ENCODE results near the gene MUCL3. TPM values are rescaled to one million over a fixed set of nuclear protein-coding genes. Genes with fewer than 3 reads are reported as not detected.
"Not testable (repeated sequence)": the region's sequence is repeated elsewhere in the genome, so short reads cannot be mapped to it uniquely, and the experiment has no call there.

MUCL3 gene
- total RNA-seq, 2 experiments from 2014 or later, result not detected

GRCh38 chr6:30913721-30914075 lies 27.1 kb upstream of the MUCL3 start:
- ATAC-seq, result no peak
- peaks cover 34% of the 10 kb centered on the region for H3K4me1 Mint-ChIP-seq (ENCODE audit: low read depth)
- POLR2A ChIA-PET, result interaction anchor here (0.6 to 1.1 kb wide), 5 partner anchors 22 to 325 kb away, joined by 3 to 4 read pairs (median 3); partner anchors contain the start of gene MRPS18B
- H3K36me3 Mint-ChIP-seq (ENCODE audit: low read depth), result peaks cover 41% of the 10 kb centered on the region
- H3K27me3 Mint-ChIP-seq (ENCODE audit: low read depth), result no peaks in the 10 kb centered on the region
- no peaks in the 10 kb centered on the region for H3K9me3 Mint-ChIP-seq (ENCODE audit: insufficient read depth)
- DNase-seq, result no peak
- H3K27ac Mint-ChIP-seq, result peak overlapping the region; percentile 89
- peak overlapping the region; percentile 86 for H3K4me3 Mint-ChIP-seq
- CTCF ChIA-PET, result interaction anchor here (0.6 to 9.3 kb wide), 21 partner anchors 8 to 228 kb away, joined by 3 to 97 read pairs (median 11); partner anchors contain the start of gene MDC1

DNA sequence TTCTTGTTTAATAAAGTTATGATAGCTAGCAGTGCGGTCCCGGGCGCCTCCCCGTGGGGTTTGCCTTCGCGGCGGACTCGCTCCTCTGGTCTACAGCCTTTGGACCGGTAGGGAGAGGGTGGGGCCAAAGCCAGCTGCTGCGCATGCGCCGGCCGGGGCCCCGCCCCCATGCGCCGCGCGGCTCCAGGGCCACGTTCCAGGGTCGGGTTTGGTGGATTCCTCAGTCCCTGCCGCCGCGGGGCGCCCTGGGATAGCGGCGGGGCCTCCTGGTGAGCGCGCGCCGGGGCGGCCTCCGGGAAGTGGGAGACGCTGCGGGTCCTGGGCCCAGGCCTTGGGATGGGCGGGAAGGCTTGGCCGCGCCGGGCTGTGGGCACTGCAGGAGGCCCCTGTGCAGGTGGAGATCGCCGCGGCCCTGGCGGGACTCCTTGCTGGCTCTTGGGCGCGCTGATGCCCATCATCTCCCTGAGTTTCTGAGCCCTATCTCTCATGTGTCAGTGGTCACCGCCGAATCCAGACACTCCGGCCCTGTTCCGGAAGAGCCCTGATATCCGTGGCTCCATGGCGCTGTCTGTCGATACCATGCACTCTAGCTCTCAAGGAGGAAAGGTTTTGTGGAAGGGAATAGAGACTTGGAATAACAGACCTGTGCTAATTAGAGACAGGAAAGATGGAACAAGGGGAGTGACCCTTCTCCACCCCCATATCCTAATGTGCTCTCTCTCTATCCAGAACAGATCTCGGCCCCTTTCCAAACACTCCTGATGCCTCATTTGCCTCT lies 26.5 kb upstream of the MUCL3 start, which contains the start of gene VARS2:
VARS2 (plus strand) TSS at position 163 of the 778 bp plus-strand sequence; CDS start at position 762, 599 bp downstream.
- peak; percentile 97 for ATAC-seq
- CTCF ChIA-PET, result interaction anchor here (0.6 to 9.3 kb wide), 29 partner anchors 9 to 233 kb away, joined by 3 to 97 read pairs (median 7); partner anchors contain the start of gene DDR1
- H3K27ac Mint-ChIP-seq, result peak within 1 kb of the TSS; percentile 89
- peak; percentile 87 for DNase-seq
- H3K4me3 Mint-ChIP-seq, result peak within 1 kb of the TSS; percentile 86
- H3K27me3 Mint-ChIP-seq (ENCODE audit: low read depth), result no peaks in the 10 kb centered on the region
- POLR2A ChIA-PET, result interaction anchor here (0.6 to 1.1 kb wide), 5 partner anchors 21 to 325 kb away, joined by 3 to 4 read pairs (median 3); partner anchors contain the start of gene MRPS18B
- peaks cover 43% of the 10 kb centered on the region for H3K36me3 Mint-ChIP-seq (ENCODE audit: low read depth)
- no peaks in the 10 kb centered on the region for H3K9me3 Mint-ChIP-seq (ENCODE audit: insufficient read depth)
- peaks cover 29% of the 10 kb centered on the region for H3K4me1 Mint-ChIP-seq (ENCODE audit: low read depth)

DNA sequence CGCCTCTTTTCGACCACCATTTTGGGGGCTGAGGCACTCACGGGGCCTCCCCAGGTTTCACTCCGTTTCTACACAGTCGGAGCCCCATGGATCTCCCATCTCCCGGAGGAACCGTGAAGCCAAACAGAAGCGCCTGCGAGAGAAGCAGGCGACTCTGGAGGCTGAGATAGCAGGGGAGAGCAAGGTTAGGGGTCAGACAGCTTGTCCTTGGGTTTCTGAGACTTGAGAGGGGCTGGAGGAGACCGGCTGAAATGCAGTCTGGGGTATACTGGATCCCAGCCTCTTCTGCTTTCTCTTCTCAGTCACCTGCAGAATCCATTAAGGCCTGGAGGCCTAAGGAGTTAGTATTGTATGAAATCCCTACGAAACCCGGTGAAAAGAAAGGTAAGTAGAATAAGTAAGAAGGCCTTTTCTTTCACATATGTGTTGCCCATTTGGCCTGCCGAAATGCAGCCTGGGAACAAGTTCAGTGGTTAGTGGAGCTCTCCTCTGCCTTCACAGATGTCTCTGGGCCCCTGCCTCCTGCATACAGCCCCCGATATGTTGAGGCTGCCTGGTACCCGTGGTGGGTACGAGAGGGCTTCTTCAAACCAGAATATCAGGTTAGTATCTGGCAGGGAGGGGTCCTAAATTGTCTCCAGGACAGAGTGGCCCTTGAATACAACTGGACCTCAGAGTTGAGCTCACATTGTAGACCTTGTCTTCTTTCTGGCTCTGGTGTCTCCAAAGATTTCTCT lies 25.8 kb upstream of the MUCL3 start:
- Mint-ChIP-seq H3K27ac (peak overlapping the region; percentile 89), H3K9me3 (ENCODE audit: insufficient read depth) (no peaks in the 10 kb centered on the region), H3K36me3 (ENCODE audit: low read depth) (peaks cover 48% of the 10 kb centered on the region), H3K4me3 (peak overlapping the region; percentile 86), H3K4me1 (ENCODE audit: low read depth) (peaks cover 29% of the 10 kb centered on the region), H3K27me3 (ENCODE audit: low read depth) (no peaks in the 10 kb centered on the region)
- ChIA-PET CTCF (interaction anchor here (0.6 to 9.3 kb wide), 28 partner anchors 9 to 233 kb away, joined by 3 to 97 read pairs (median 8); partner anchors contain the start of gene DDR1), POLR2A (no interaction called here)
- ATAC-seq (no peak), DNase-seq (no peak)

DNA sequence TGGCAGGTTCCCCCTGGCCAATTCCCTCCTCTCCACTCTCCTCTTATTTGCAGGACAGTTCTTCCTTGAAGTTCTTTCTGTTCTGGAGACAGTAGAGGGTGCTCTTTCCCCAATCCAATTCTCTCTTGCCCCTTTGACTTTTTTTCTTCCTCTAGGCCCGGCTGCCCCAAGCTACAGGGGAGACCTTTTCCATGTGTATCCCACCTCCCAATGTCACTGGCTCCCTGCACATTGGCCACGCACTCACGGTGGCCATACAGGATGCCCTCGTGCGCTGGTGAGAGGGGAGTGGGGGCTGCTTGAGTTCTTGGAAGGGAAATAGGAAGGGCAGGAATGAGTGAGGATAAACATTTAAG lies 25.2 kb upstream of the MUCL3 start:
- Mint-ChIP-seq H3K4me1 (ENCODE audit: low read depth) (peaks cover 29% of the 10 kb centered on the region), H3K27me3 (ENCODE audit: low read depth) (no peaks in the 10 kb centered on the region), H3K4me3 (peak overlapping the region; percentile 86), H3K9me3 (ENCODE audit: insufficient read depth) (no peaks in the 10 kb centered on the region), H3K27ac (peak overlapping the region; percentile 5), H3K36me3 (ENCODE audit: low read depth) (peaks cover 48% of the 10 kb centered on the region)
- POLR2A ChIA-PET, result no interaction called here
- CTCF ChIA-PET, result interaction anchor here (0.6 to 9.3 kb wide), 33 partner anchors 8 to 236 kb away, joined by 3 to 97 read pairs (median 6); partner anchors contain the start of gene DDR1
- ATAC-seq, result no peak
- DNase-seq, result peak; percentile 46

DNA sequence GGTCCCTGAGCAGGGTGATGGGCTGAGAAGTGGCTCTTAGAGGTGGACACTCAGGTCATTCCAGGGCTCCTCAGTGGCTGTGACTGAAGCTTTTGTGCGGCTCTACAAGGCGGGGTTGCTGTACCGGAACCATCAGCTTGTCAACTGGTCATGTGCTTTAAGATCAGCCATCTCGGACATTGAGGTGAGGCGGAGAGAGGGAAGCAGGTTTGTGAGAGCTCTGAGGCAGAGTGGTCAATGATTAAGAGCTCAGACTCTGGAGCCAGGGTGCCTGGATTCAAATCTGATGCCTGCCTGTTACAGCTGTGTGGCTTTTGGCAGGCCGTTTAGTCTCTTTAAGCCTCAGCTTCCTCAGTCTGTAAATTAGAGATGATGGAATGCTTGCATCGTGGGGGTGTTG lies 23.7 kb upstream of the MUCL3 start:
- H3K9me3 Mint-ChIP-seq (ENCODE audit: insufficient read depth), result no peaks in the 10 kb centered on the region
- peaks cover 42% of the 10 kb centered on the region for H3K36me3 Mint-ChIP-seq (ENCODE audit: low read depth)
- H3K27me3 Mint-ChIP-seq (ENCODE audit: low read depth), result no peaks in the 10 kb centered on the region
- H3K4me3 Mint-ChIP-seq, result no peak overlapping the region
- no peak for ATAC-seq
- peaks cover 29% of the 10 kb centered on the region for H3K4me1 Mint-ChIP-seq (ENCODE audit: low read depth)
- ChIA-PET CTCF (interaction anchor here (1.1 to 9.3 kb wide), 8 partner anchors 9 to 238 kb away, joined by 3 to 97 read pairs (median 41); no protein-coding TSS in a partner anchor), POLR2A (interaction anchor here (0.9 kb wide), 1 partner anchor 9 kb away, joined by 3 read pairs; the partner anchor contains the start of gene GTF2H4)
- H3K27ac Mint-ChIP-seq, result no peak overlapping the region
- no peak for DNase-seq

DNA sequence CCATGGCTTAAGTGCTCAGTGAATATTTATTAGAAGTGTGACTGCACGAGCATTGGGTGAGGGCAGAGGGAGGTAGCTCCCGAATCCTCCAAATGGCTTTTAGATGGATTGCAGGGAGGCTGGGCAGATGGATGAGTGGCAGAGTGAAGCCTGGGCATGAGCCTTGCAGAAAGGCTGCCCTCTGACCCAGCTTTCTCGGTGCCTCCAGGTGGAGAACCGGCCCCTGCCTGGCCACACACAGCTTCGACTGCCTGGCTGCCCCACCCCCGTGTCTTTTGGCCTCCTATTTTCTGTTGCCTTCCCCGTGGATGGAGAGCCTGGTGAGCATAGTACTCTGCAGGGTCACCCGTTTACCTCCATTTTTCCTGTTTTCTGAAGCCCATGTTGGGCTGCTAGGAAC lies 23.3 kb upstream of the MUCL3 start:
- Mint-ChIP-seq H3K4me3 (no peak overlapping the region), H3K9me3 (ENCODE audit: insufficient read depth) (no peaks in the 10 kb centered on the region), H3K36me3 (ENCODE audit: low read depth) (peaks cover 38% of the 10 kb centered on the region), H3K27me3 (ENCODE audit: low read depth) (no peaks in the 10 kb centered on the region), H3K4me1 (ENCODE audit: low read depth) (peaks cover 29% of the 10 kb centered on the region), H3K27ac (no peak overlapping the region)
- no peak for DNase-seq
- no peak for ATAC-seq
- CTCF ChIA-PET, result interaction anchor here (1.1 to 9.3 kb wide), 7 partner anchors 12 to 238 kb away, joined by 3 to 97 read pairs (median 56); no protein-coding TSS in a partner anchor
- POLR2A ChIA-PET, result interaction anchor here (0.9 kb wide), 1 partner anchor 10 kb away, joined by 3 read pairs; the partner anchor contains the start of gene GTF2H4

- ATAC-seq (no peak), DNase-seq (no peak)
- peaks cover 21% of the 10 kb centered on the region for H3K4me1 Mint-ChIP-seq (ENCODE audit: low read depth)
- H3K27ac Mint-ChIP-seq, result no peak overlapping the region
- no peaks in the 10 kb centered on the region for H3K9me3 Mint-ChIP-seq (ENCODE audit: insufficient read depth)
- CTCF ChIA-PET, result interaction anchor here (0.6 to 9.3 kb wide), 4 partner anchors 152 to 167 kb away, joined by 3 to 83 read pairs (median 3); no protein-coding TSS in a partner anchor
- H3K36me3 Mint-ChIP-seq (ENCODE audit: low read depth), result peaks cover 37% of the 10 kb centered on the region
- H3K4me3 Mint-ChIP-seq, result no peak overlapping the region
- H3K27me3 Mint-ChIP-seq (ENCODE audit: low read depth), result no peaks in the 10 kb centered on the region
- POLR2A ChIA-PET, result no interaction called here
Measured at GRCh38 chr6:30918670-30919069, 22.1 kb upstream of the MUCL3 start.

- DNase-seq (no peak), ATAC-seq (no peak)
- Mint-ChIP-seq H3K4me1 (ENCODE audit: low read depth) (no peaks in the 10 kb centered on the region), H3K36me3 (ENCODE audit: low read depth) (peaks cover 39% of the 10 kb centered on the region), H3K27me3 (ENCODE audit: low read depth) (no peaks in the 10 kb centered on the region), H3K27ac (no peak overlapping the region), H3K9me3 (ENCODE audit: insufficient read depth) (no peaks in the 10 kb centered on the region), H3K4me3 (no peak overlapping the region)
- CTCF ChIA-PET, result no interaction called here
- POLR2A ChIA-PET, result no interaction called here
Measured at GRCh38 chr6:30922447-30922852, 18.3 kb upstream of the MUCL3 start.

DNA sequence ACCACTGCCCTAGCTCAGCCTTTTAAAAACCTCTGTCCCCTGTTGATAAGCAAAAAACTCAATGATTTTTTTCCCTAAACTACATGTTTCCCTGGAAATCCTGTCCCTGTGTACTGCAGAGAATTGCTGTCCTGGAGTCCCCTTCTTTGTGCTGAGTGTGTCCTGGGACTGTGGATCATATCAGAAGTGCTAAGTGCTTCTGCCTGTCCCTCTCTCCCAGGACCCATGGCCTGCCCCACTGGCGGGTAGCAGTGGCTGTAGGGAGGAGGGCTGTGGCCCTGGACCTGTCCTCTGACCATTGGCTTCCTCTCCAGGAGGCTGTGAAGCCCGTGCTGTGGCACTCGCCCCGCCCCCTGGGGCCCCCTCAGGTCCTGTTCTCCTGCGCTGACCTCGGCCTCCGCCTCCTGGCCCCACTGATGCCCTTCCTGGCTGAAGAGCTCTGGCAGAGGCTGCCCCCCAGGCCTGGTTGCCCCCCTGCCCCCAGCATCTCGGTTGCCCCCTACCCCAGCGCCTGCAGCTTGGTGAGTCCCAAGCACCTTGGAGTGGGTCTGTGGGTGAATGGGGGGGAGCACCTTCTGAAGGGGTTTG lies 16.6 kb upstream of the MUCL3 start:
- DNase-seq; H3K4me3 Mint-ChIP-seq; ATAC-seq; H3K4me1 Mint-ChIP-seq (ENCODE audit: low read depth); H3K27me3 Mint-ChIP-seq (ENCODE audit: low read depth); POLR2A ChIA-PET; H3K9me3 Mint-ChIP-seq (ENCODE audit: insufficient read depth); H3K27ac Mint-ChIP-seq: not testable (repeated sequence)
- CTCF ChIA-PET, result interaction anchor here (1.3 kb wide), 1 partner anchor 9 kb away, joined by 5 read pairs; no protein-coding TSS in a partner anchor
- peaks cover 39% of the 10 kb centered on the region for H3K36me3 Mint-ChIP-seq (ENCODE audit: low read depth)

DNA sequence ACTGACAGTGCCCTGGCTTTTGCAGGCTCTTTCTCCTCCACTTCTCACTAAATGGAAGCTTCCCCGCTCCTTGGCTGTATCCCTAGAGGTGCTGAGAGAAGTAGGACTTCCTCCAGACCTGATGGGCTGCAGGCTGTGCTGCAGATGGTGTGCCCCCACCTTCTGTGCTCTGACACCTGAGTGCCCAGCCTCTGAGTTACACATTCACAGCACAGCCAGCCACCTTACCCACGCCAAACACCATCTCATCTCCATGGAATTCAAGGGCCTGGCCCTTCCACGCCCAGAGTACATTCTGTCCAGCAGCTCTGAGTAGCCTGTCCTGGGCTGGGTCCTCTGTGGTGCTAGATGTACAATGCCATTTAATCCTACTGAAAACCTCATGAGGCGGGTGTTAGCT lies 14.1 kb upstream of the MUCL3 start:
- CTCF ChIA-PET, result interaction anchor here (0.7 to 1.9 kb wide), 5 partner anchors 11 to 176 kb away, joined by 3 to 10 read pairs (median 3); no protein-coding TSS in a partner anchor
- H3K27ac Mint-ChIP-seq, result no peak overlapping the region

GRCh38 chr6:30927080-30927479 lies 13.7 kb upstream of the MUCL3 start:
- H3K9me3 Mint-ChIP-seq (ENCODE audit: insufficient read depth); ATAC-seq; POLR2A ChIA-PET; DNase-seq; H3K4me1 Mint-ChIP-seq (ENCODE audit: low read depth); H3K4me3 Mint-ChIP-seq; H3K27me3 Mint-ChIP-seq (ENCODE audit: low read depth); H3K27ac Mint-ChIP-seq: not testable (repeated sequence)
- CTCF ChIA-PET, result interaction anchor here (1.1 to 1.3 kb wide), 3 partner anchors 105 to 175 kb away, joined by 3 to 4 read pairs (median 3); no protein-coding TSS in a partner anchor
- peaks cover 31% of the 10 kb centered on the region for H3K36me3 Mint-ChIP-seq (ENCODE audit: low read depth)

More for the DNA sequence above, 14.1 kb upstream of the MUCL3 start:
- Mint-ChIP-seq H3K27me3 (ENCODE audit: low read depth) (no peaks in the 10 kb centered on the region), H3K4me3 (no peak overlapping the region), H3K36me3 (ENCODE audit: low read depth) (peaks cover 31% of the 10 kb centered on the region), H3K4me1 (ENCODE audit: low read depth) (no peaks in the 10 kb centered on the region), H3K9me3 (ENCODE audit: insufficient read depth) (no peaks in the 10 kb centered on the region)
- ATAC-seq (no peak), DNase-seq (no peak)
- POLR2A ChIA-PET, result no interaction called here
